Smooth muscle cell (in vitro differentiated cells): ENCODE measurements around the gene NQO1. TPM values are rescaled to one million over a fixed set of nuclear protein-coding genes. Genes with fewer than 3 reads are reported as not detected.

Experiments
- DNase-seq: peaks from one replicate; lab custom pipeline; 2025; ENCODE audit not compliant: unreplicated experiment; lab: John Stamatoyannopoulos, UW
- H2AFZ ChIP-seq: fragments of 200-600 bp; sonication (generic); 2 replicates; pipeline ENCODE4 v1.6.0; 2016; ENCODE audit warnings: antibody characterized with exemption, low read depth, mild to moderate bottlenecking
- H3F3A ChIP-seq: fragments of 200-600 bp; sonication (generic); 2 replicates; pipeline ENCODE4 v1.6.0; 2017; ENCODE audit warnings: antibody characterized with exemption, low read depth
- H3K27ac ChIP-seq: fragments of 200-600 bp; sonication (generic); 2 replicates; pipeline ENCODE4 v1.5.1; 2016; ENCODE audit warnings: low read depth, mild to moderate bottlenecking
- H3K27me3 ChIP-seq: fragments of 200-600 bp; sonication (generic); 2 replicates; pipeline ENCODE4 v1.6.1; 2016; ENCODE audit warnings: low read depth, mild to moderate bottlenecking
- H3K36me3 ChIP-seq: fragments of 200-600 bp; sonication (generic); 2 replicates; pipeline ENCODE4 v1.5.1; 2016; ENCODE audit warnings: low read depth
- H3K4me1 ChIP-seq: fragments of 200-600 bp; sonication (generic); 2 replicates; pipeline ENCODE4 v1.5.1; 2016; ENCODE audit warnings: low read depth
- H3K4me2 ChIP-seq: fragments of 200-600 bp; sonication (generic); 2 replicates; pipeline ENCODE4 v1.6.0; 2016; ENCODE audit warnings: mild to moderate bottlenecking
- H3K4me3 ChIP-seq: fragments of 200-600 bp; sonication (generic); 2 replicates; pipeline ENCODE4 v1.5.1; 2016; ENCODE audit warnings: mild to moderate bottlenecking
- H3K79me2 ChIP-seq: fragments of 200-600 bp; sonication (generic); 2 replicates; pipeline ENCODE4 v1.6.0; 2016; ENCODE audit warnings: low read depth, mild to moderate bottlenecking
- H3K9ac ChIP-seq: fragments of 200-600 bp; sonication (generic); 2 replicates; pipeline ENCODE4 v1.6.0; 2016; ENCODE audit warnings: low read depth
- H3K9me3 ChIP-seq: fragments of 200-600 bp; sonication (generic); replicated peaks from 2 replicates; pipeline ENCODE4 v1.5.1; 2016; ENCODE audit warnings: low read depth
- H4K20me1 ChIP-seq: fragments of 200-600 bp; sonication (generic); 2 replicates; pipeline ENCODE4 v1.6.0; 2016; ENCODE audit warnings: low read depth
- CTCF ChIP-seq: fragments of 200-600 bp; sonication (generic); IDR thresholded peaks from 2 replicates; pipeline ENCODE4 v1.5.1; 2017; ENCODE audit warnings: borderline replicate concordance, mild to moderate bottlenecking, antibody characterized with exemption; ENCODE audit not compliant: insufficient read depth, poor library complexity, severe bottlenecking
- WGBS: methylation state at CpG from one replicate; pipeline ENCODE4 v1.1.7; 2016; ENCODE audit warnings: low lambda C conversion rate; 5-methylcytosine and 5-hydroxymethylcytosine counted together
- polyA plus RNA-seq: library from polyadenylated mRNA; unstranded; fragments of >200 nt; fragmentation: Nextera tagmentation; extraction: Ambion mirVana; gene quantifications from 2 replicates; pipeline ENCODE4 v1.2.1, GENCODE V29; 2016
- total RNA-seq: library from RNA; depleted of rRNA; stranded (reverse); fragments of >200 nt; gene quantifications from 2 replicates; pipeline ENCODE4 v1.2.3, GENCODE V29; 2014

The NQO1 gene
- total and polyA plus RNA-seq, 2 experiments from 2014 or later = 121 to 129 TPM

DNA sequence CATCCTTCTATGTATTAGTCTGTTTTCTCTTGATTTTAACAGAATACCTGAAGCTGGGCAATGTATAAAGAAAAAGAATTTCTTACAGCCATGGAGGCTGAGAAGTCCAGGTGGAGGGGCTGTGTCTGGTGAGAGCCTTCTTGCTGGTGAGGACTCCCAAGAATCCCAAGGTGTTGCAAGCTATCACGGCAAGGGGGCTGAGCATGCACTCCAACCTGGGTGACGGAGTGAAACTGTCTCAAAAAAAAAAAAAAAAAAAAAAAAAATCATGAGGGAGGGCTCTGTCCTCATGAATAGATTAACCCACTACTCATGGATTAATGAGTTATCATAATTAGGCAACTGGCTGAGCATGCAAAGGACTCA lies 19.4 kb downstream of the NQO1 start:
- WGBS = 72% methylated on average over 2 of the region's 2 CpGs
- DNase-seq = no peak
- H3K4me2 ChIP-seq = no peak overlapping the region

GRCh38 chr16:69706256-69706974 lies 19.9 kb downstream of the NQO1 start:
- WGBS = 75% methylated on average over 1 of the region's 1 CpG
- Histone ChIP-seq H3K27me3 (no peaks in the 10 kb centered on the region), H3K9ac (no peak overlapping the region), H3K27ac (peak overlapping the region; percentile 29), H3K4me1 (no peaks in the 10 kb centered on the region), H3K36me3 (no peaks in the 10 kb centered on the region), H3K79me2 (peaks cover 9% of the 10 kb centered on the region), H3K9me3 (no peaks in the 10 kb centered on the region), H4K20me1 (peaks cover 26% of the 10 kb centered on the region), H2AFZ (no peak overlapping the region), H3F3A (peaks cover 14% of the 10 kb centered on the region), H3K4me2 (no peak overlapping the region), H3K4me3 (no peak overlapping the region)
- TF ChIP-seq CTCF = no peak
- no peak for DNase-seq

More for the DNA sequence above, 19.4 kb downstream of the NQO1 start:
- Histone ChIP-seq H3K27ac (peak overlapping the region; percentile 29), H3F3A (peaks cover 15% of the 10 kb centered on the region), H3K4me3 (no peak overlapping the region), H3K27me3 (no peaks in the 10 kb centered on the region), H3K9ac (no peak overlapping the region), H3K4me1 (no peaks in the 10 kb centered on the region), H3K36me3 (no peaks in the 10 kb centered on the region), H3K79me2 (peaks cover 9% of the 10 kb centered on the region), H2AFZ (no peak overlapping the region), H3K9me3 (no peaks in the 10 kb centered on the region), H4K20me1 (peaks cover 20% of the 10 kb centered on the region)
- TF ChIP-seq CTCF = no peak

GRCh38 chr16:69703638-69704037 lies 22.7 kb downstream of the NQO1 start:
- DNase-seq = no peak
- peaks cover 2% of the 10 kb centered on the region for H3F3A ChIP-seq
- no peaks in the 10 kb centered on the region for H3K36me3 ChIP-seq
- no peak overlapping the region for H2AFZ ChIP-seq
- H3K4me2 ChIP-seq = no peak overlapping the region
- H3K9me3 ChIP-seq = no peaks in the 10 kb centered on the region
- H3K4me1 ChIP-seq = no peaks in the 10 kb centered on the region
- H3K79me2 ChIP-seq = peaks cover 32% of the 10 kb centered on the region
- WGBS = 93% methylated on average over 2 of the region's 2 CpGs
- TF ChIP-seq CTCF = no peak
- peak overlapping the region; percentile 16 for H3K27ac ChIP-seq
- peaks cover 31% of the 10 kb centered on the region for H4K20me1 ChIP-seq
- no peak overlapping the region for H3K9ac ChIP-seq
- H3K4me3 ChIP-seq = no peak overlapping the region
- H3K27me3 ChIP-seq = no peaks in the 10 kb centered on the region

DNA sequence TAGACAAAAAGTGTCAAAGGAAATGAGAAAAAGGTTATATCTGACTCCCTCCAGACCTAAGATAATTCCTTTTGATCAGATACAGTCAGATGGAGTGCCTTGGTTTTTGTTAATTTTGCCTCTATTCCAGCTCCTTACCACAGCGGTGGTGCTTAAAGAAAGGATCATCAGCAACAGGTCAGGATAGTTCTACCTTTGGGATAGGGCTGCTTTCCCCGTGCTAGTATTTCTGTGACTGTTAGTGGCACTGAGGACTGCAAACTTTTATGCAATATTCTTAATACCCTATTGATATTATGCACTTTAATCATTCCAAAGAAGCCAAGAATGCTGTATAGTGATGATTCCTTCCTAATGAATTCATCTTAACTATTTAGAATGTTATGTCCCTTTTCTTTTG lies 24.5 kb downstream of the NQO1 start:
- Histone ChIP-seq H3K27me3 (no peaks in the 10 kb centered on the region), H3K9me3 (no peaks in the 10 kb centered on the region), H3K9ac (no peak overlapping the region), H3K4me1 (no peaks in the 10 kb centered on the region), H3F3A (no peaks in the 10 kb centered on the region), H3K4me2 (no peak overlapping the region), H3K79me2 (peaks cover 48% of the 10 kb centered on the region), H2AFZ (no peak overlapping the region), H4K20me1 (peaks cover 42% of the 10 kb centered on the region), H3K27ac (no peak overlapping the region), H3K36me3 (no peaks in the 10 kb centered on the region), H3K4me3 (no peak overlapping the region)
- DNase-seq = no peak
- WGBS = 97% methylated on average over 2 of the region's 2 CpGs
- no peak for TF ChIP-seq CTCF
